Fibroblast of the aortic adventitia (primary cell): Measurements from ENCODE around the gene CXXC1. TPM values are rescaled to one million over a fixed set of nuclear protein-coding genes. Genes with fewer than 3 reads are reported as not detected.
A peak's percentile ranks its signal among the peaks of the same experiment; 100 is the strongest.

Source experiments
- DNase-seq: peaks from one replicate; pipeline ENCODE4 v3.0.0-alpha.2; 2010; ENCODE audit warnings: low read depth
- H3K4me3 ChIP-seq: 2 replicates; pipeline ENCODE4 v1.5.1; 2011; ENCODE audit warnings: low read depth, mild to moderate bottlenecking, control low read depth, low read length, moderate library complexity
- total RNA-seq: library from RNA; depleted of rRNA; stranded (reverse); fragments of >200 nt; gene quantifications from 2 replicates; pipeline ENCODE4 v1.2.3, GENCODE V29; 2012; ENCODE audit warnings: low replicate concordance
- TF ChIP-seq, protein P1 (sequence below): IDR thresholded peaks from 2 replicates; pipeline ENCODE4 v1.5.1; 2011; ENCODE audit warnings: mild to moderate bottlenecking, low read length, control low read depth, inconsistent platforms; ENCODE audit not compliant: insufficient read depth

Gene CXXC1
- total RNA-seq, 1 donor = 44.6 TPM

DNA sequence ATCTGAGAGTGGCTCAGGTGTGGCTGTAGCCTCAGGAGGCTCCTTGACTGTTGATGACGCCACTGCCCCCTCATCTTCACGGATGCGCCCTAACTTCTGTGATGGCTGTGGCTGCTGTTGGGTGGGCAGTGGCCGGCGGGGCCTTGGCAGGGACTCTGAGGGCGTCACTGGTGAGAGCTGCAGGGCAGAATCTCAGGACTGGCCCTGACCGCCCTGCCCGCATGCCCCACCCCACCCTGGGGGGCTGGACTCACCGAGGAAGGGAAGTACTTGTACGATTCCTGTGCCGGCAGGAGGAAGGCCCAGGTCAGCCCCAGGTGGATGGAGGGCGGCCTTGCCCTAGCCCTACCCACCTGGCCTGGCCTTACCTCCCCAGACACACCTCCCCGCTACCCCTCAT, 2.4 kb downstream of the CXXC1 start:
- no peak for DNase-seq
- TF ChIP-seq, protein P1, sequence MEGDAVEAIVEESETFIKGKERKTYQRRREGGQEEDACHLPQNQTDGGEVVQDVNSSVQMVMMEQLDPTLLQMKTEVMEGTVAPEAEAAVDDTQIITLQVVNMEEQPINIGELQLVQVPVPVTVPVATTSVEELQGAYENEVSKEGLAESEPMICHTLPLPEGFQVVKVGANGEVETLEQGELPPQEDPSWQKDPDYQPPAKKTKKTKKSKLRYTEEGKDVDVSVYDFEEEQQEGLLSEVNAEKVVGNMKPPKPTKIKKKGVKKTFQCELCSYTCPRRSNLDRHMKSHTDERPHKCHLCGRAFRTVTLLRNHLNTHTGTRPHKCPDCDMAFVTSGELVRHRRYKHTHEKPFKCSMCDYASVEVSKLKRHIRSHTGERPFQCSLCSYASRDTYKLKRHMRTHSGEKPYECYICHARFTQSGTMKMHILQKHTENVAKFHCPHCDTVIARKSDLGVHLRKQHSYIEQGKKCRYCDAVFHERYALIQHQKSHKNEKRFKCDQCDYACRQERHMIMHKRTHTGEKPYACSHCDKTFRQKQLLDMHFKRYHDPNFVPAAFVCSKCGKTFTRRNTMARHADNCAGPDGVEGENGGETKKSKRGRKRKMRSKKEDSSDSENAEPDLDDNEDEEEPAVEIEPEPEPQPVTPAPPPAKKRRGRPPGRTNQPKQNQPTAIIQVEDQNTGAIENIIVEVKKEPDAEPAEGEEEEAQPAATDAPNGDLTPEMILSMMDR = no peak

DNA sequence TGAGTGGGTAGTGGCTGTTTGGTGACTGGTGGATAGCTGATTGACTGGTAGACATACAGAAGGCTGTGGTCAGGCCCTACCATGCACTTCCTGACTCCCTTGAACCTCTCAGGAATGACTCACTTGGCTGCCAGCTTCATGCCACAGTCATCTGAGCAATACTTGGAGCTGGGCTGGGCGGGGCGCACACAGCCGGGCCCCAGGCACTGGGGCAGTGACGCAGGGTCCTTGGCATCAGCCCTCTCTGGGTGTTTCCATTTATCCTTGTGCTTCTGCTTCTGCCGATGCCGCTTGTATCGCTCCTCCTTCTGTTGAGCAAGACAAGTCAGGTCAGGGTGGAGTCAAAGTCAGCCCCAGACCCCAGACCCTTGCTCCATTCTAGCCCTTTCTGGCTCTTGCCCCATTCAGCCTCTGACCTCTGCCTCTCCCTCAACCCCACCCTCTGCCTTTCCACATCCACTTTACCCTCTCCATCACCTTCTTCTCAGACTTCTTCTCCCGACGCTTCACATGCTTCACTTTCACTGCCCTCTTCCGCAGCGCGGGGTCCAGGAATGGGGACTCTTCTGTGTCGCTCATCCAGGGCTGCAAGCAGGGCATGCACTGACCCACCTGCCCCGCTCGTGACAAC, 3.1 kb downstream of the CXXC1 start:
- DNase-seq = no peak

More for the DNA sequence above, 2.4 kb downstream of the CXXC1 start:
- H3K4me3 ChIP-seq = no peak overlapping the region

DNA sequence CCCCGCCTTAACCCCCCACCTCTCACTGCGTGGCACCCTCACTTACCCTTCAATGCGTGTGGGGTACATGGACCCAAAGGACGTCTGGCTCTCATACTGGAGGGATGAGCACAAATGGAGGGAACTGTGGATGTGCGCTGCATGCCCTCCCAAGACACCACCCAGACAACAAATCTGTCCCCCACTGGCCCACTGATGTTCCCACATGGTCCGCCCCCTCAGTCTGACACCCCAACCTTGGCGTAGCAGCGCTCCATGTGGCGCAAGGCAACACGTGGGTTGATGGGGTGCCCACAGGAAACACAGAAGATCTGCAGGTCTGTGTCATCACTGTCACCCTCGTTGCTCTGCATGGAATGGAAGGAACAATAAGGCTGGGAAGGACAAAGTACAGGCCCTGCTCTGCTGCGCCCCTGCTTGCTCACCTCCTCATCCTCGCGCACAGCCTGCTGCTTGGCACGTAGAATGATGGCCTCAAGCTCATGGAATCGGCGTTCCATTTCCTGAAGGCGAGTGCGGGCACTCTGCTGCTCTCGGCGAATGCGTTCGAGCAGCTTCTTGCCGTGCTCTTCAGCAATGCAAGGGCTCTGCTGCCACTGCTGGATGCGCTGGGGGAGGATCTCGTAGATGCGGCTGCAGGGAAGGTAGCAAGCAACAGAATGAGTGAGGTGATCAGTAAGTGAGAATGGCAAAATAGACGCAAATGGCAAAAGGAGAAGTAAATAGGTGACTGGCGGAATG, 3.9 kb downstream of the CXXC1 start:
- TF ChIP-seq, protein P1 = no peak

More for the DNA sequence above, 3.1 kb downstream of the CXXC1 start:
- no peak overlapping the region for H3K4me3 ChIP-seq
- TF ChIP-seq, protein P1 = no peak

GRCh38 chr18:50282521-50283335, 4.8 kb downstream of the CXXC1 start:
- peak overlapping the region; percentile 100 for H3K4me3 ChIP-seq
- TF ChIP-seq, protein P1 = no peak
- DNase-seq = no peak

More for the DNA sequence above, 3.9 kb downstream of the CXXC1 start:
- DNase-seq = no peak
- H3K4me3 ChIP-seq = no peak overlapping the region

- DNase-seq = no peak
- TF ChIP-seq, protein P1 = no peak
- peak overlapping the region; percentile 100 for H3K4me3 ChIP-seq
These were observed 5.4 kb downstream of the CXXC1 start for GRCh38 chr18:50281972-50282520.

DNA sequence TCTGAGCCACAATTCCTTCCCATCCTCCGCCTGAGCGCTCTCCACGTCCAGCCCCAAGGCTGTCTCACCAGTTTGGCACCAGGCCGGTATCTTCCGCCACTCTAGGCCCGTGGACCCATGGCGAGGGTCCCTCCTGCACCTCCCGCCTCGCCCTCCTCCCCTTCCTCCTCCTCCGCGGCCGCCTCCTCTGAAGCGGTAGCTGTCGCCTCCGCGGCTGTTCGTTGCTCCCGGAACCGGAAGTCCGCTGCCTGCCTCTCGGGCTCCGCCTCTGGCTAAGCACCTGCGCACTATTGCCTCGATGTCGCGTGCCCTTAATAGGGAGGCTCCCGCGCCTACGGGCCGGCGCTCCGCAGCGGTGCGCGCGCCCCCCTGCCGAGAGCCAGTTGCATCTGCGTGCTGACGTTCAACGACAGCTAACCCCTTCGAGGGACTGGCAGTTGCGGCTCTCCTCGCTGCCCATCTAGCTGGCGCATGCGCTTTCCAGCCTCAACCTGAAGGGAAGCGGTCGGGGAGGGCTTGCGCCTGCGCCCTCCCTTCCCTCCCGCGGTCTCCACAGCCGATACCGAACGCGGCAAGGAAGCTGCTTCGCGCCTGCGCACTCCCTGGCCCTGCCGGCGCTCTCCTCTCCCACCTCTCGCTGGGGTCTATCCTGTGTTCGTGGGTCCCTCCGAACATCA, 6.1 kb downstream of the CXXC1 start, which contains the start of gene MBD1:
TSS of gene MBD1 (minus strand) at position 229 of the 677 bp plus-strand sequence. CDS start 1,531 bp downstream, outside the sequence.
- TF ChIP-seq, protein P1 = peak; percentile 29
- H3K4me3 ChIP-seq = peak within 1 kb of the TSS; percentile 100
- peak; percentile 99 for DNase-seq
